Activated CD4-positive, alpha-beta memory T cell treated with anti-CD3 and anti-CD28 coated beads for 36 hours (primary cell): ENCODE data around the gene ZNF709. TPM values are rescaled to one million over a fixed set of nuclear protein-coding genes. Genes with fewer than 3 reads are reported as not detected.
A peak's percentile ranks its signal among the peaks of the same experiment; 100 is the strongest.
"Not testable (repeated sequence)": the region's sequence is repeated elsewhere in the genome, so short reads cannot be mapped to it uniquely, and the experiment has no call there.

Source experiments
- CTCF ChIA-PET: fragments of 350-600 bp; sonication (Branson Sonifier 250); formaldehyde crosslinking; loops from one replicate; lab custom pipeline; 2021; ENCODE audit warnings: antibody characterized with exemption, inconsistent platforms; lab: Charles Lee
- POLR2A ChIA-PET: fragments of 350-600 bp; sonication (Branson Sonifier 250); formaldehyde crosslinking; loops from one replicate; lab custom pipeline; 2021; ENCODE audit warnings: antibody characterized with exemption; lab: Charles Lee
- DNase-seq: peaks from one replicate; pipeline ENCODE4 v3.0.0-alpha.2; 2020
- H3K27ac Mint-ChIP-seq: one replicate; pipeline ENCODE4 v1.8.0; 2021; ENCODE audit warnings: mixed read lengths
- H3K27me3 Mint-ChIP-seq: one replicate; pipeline ENCODE4 v1.8.0; 2021; ENCODE audit warnings: mixed read lengths
- H3K36me3 Mint-ChIP-seq: one replicate; pipeline ENCODE4 v1.8.0; 2021; ENCODE audit warnings: mixed read lengths
- H3K4me1 Mint-ChIP-seq: one replicate; pipeline ENCODE4 v1.8.0; 2021; ENCODE audit warnings: low read depth, mixed read lengths
- H3K4me3 Mint-ChIP-seq: one replicate; pipeline ENCODE4 v1.8.0; 2021; ENCODE audit warnings: mild to moderate bottlenecking, mixed read lengths
- H3K9me3 Mint-ChIP-seq: one replicate; pipeline ENCODE4 v1.8.0; 2021; ENCODE audit warnings: mixed read lengths
- intact Hi-C: fragments of 100-400 bp; cut with micrococcal nuclease; formaldehyde crosslinking; loops from one replicate; pipeline ENCODE4 v1.15.1; 2023
- total RNA-seq, 2 experiments: library from RNA; stranded (reverse); gene quantifications; one replicate each; pipeline ENCODE4 v1.2.3, GENCODE V29; 2021

ZNF709 gene
- total RNA-seq, 2 experiments from 2014 or later: 1.5 to 2.4 TPM

DNA sequence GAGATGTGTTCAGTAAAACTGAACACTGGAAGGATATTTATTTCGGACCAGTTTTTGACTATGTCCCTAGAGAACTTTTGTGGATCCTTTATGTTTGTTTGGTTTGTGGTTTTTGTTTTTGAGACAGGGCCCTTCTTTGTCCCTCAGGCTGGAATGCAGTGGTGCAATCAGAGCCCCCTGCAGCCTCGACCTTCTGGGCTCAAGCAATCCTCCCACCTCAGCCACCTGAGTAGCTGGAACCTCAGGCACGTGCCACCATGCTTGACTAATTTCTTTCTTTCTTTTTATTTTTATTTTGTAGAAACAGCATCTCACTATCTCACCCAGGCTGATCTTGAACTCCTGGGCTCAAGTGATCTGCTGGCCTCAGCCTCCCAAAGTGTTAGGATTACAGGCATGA is 955 bp upstream of the ZNF709 start:
- Mint-ChIP-seq H3K27ac (no peak overlapping the region), H3K4me1 (peaks cover 29% of the 10 kb centered on the region), H3K36me3 (no peaks in the 10 kb centered on the region), H3K9me3 (no peaks in the 10 kb centered on the region), H3K27me3 (no peaks in the 10 kb centered on the region), H3K4me3 (peak overlapping the region; percentile 89)
- intact Hi-C loops: no loop called here
- no peak for DNase-seq
- POLR2A ChIA-PET: no interaction called here
- CTCF ChIA-PET: interaction anchor here (4.8 kb wide), 1 partner anchor 10 kb away, joined by 20 read pairs; no protein-coding TSS in a partner anchor

DNA sequence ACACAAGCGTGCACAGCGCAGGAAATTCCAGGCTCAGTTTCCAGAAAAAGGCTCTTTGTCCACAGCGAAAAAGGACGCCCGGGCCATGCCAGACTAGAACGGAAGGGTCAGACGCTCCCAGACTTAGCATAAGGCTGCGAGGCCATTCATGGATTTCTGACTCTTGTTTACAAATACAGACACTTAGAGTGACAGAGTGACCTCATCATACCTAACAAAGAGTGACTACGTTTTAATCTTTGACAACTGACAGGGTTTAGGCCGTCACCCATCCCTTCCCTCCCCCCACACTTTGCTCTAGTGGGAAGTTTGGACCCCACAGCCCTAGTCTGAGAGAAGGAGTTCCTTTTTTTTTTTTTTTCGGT is 418 bp upstream of the ZNF709 start:
- Mint-ChIP-seq H3K36me3 (no peaks in the 10 kb centered on the region), H3K27me3 (no peaks in the 10 kb centered on the region), H3K4me1 (peaks cover 29% of the 10 kb centered on the region), H3K9me3 (no peaks in the 10 kb centered on the region), H3K4me3 (peak overlapping the region; percentile 89), H3K27ac (peak overlapping the region; percentile 43)
- intact Hi-C loops: no loop called here
- POLR2A ChIA-PET: interaction anchor here (1.9 kb wide), 1 partner anchor 10 kb away, joined by 11 read pairs; no protein-coding TSS in a partner anchor
- no peak for DNase-seq
- CTCF ChIA-PET: interaction anchor here (4.8 kb wide), 1 partner anchor 11 kb away, joined by 20 read pairs; no protein-coding TSS in a partner anchor

DNA sequence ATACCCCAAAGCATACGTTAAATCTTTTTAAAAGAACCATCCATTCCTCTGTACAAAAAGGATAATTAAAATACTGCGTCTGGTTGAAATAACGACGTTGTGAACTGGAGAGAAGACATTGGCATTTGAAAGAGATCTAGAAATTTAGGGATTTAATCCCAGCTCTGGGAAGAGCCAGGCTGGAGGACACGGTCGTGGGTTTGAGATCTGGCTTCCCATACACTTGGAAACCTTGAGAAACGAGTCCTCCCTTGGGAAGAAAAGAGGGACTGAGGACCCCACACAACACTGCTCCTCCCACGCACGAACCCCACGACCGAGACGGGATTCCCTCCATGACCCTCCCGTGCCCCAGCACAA is 625 bp downstream of the ZNF709 start:
- peaks cover 29% of the 10 kb centered on the region for H3K4me1 Mint-ChIP-seq
- intact Hi-C loops: loop anchor here (1.0 to 5.0 kb wide), 2 partner anchors 11 to 42 kb away; partner anchors contain the start of gene ZNF443
- no peaks in the 10 kb centered on the region for H3K36me3 Mint-ChIP-seq
- peak overlapping the region; percentile 89 for H3K4me3 Mint-ChIP-seq
- H3K27ac Mint-ChIP-seq: no peak overlapping the region
- no peaks in the 10 kb centered on the region for H3K27me3 Mint-ChIP-seq
- no peak for DNase-seq
- ChIA-PET POLR2A (interaction anchor here (1.9 kb wide), 1 partner anchor 11 kb away, joined by 11 read pairs; no protein-coding TSS in a partner anchor), CTCF (interaction anchor here (1.1 to 4.8 kb wide), 2 partner anchors 12 to 80 kb away, joined by 3 to 20 read pairs; no protein-coding TSS in a partner anchor)
- no peaks in the 10 kb centered on the region for H3K9me3 Mint-ChIP-seq

DNA sequence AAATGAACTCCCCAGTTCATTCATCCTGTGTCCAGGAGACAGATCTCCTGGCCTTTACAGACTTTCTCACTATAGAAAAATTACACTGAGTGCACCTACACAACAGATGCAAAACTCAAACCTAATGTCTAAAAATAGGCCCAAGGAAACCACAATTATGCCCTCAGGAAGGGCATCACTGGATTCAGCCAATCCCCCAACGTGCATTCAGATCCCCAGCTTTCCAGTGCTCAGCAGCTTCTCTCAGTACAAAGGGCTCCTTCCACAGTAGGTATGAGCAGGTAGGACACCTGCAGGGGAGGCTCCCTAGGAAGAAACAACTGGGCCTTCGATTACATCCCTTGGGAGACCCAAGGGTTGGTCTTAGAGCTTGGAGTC is 2.1 kb downstream of the ZNF709 start:
- no peak for DNase-seq
- Mint-ChIP-seq H3K36me3 (no peaks in the 10 kb centered on the region), H3K4me1 (peaks cover 41% of the 10 kb centered on the region), H3K4me3 (no peak overlapping the region), H3K27me3 (no peaks in the 10 kb centered on the region), H3K9me3 (no peaks in the 10 kb centered on the region), H3K27ac (no peak overlapping the region)
- intact Hi-C loops: loop anchor here (5.0 kb wide), 1 partner anchor 40 kb away; the partner anchor contains the start of gene ZNF443
- POLR2A ChIA-PET: interaction anchor here (1.0 kb wide), 1 partner anchor 14 kb away, joined by 3 read pairs; no protein-coding TSS in a partner anchor
- CTCF ChIA-PET: interaction anchor here (0.7 to 4.8 kb wide), 4 partner anchors 13 to 559 kb away, joined by 3 to 20 read pairs (median 4); no protein-coding TSS in a partner anchor

DNA sequence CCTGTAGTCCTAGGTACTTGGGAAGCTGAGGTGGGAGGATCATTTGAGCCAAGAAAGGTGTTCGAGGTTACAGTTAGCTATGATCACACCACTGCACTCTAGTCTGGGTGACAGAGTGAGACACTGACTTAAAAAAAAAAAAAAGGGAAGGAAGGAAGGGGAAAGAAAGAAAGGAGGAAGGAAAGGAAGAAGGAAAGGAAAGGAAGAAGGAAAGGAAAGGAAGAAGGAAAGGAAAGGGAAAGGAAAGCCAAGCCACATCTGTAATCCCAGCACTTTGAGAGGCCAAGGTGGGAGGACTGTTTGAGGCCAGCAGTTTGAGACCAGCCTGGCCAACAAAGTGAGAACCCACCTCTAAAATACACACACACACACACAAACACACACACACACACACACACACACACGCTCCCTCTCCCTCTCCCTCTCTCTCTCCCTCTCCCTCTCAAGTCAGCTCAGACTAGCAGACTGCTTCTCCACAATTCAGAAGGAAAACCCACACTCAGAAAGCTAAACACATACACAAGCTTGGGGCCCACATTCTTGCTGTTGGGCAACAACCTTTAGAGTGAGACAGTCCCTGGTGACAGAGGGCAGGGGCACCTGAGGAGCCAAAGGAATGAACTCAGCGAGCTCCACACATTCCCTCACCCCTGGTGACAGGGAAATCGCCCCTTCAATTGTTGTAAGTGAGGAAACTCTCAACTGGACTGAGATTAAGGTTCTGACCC is 2.7 kb downstream of the ZNF709 start:
- H3K27me3 Mint-ChIP-seq: no peaks in the 10 kb centered on the region
- peaks cover 41% of the 10 kb centered on the region for H3K4me1 Mint-ChIP-seq
- peak overlapping the region; percentile 57 for H3K27ac Mint-ChIP-seq
- H3K4me3 Mint-ChIP-seq: no peak overlapping the region
- ChIA-PET CTCF (interaction anchor here (0.7 to 4.8 kb wide), 3 partner anchors 14 to 558 kb away, joined by 3 to 20 read pairs (median 4); no protein-coding TSS in a partner anchor), POLR2A (interaction anchor here (1.0 kb wide), 1 partner anchor 14 kb away, joined by 3 read pairs; no protein-coding TSS in a partner anchor)
- intact Hi-C loops: loop anchor here (5.0 kb wide), 1 partner anchor 40 kb away; the partner anchor contains the start of gene ZNF443
- H3K9me3 Mint-ChIP-seq: no peaks in the 10 kb centered on the region
- DNase-seq: no peak
- no peaks in the 10 kb centered on the region for H3K36me3 Mint-ChIP-seq

DNA sequence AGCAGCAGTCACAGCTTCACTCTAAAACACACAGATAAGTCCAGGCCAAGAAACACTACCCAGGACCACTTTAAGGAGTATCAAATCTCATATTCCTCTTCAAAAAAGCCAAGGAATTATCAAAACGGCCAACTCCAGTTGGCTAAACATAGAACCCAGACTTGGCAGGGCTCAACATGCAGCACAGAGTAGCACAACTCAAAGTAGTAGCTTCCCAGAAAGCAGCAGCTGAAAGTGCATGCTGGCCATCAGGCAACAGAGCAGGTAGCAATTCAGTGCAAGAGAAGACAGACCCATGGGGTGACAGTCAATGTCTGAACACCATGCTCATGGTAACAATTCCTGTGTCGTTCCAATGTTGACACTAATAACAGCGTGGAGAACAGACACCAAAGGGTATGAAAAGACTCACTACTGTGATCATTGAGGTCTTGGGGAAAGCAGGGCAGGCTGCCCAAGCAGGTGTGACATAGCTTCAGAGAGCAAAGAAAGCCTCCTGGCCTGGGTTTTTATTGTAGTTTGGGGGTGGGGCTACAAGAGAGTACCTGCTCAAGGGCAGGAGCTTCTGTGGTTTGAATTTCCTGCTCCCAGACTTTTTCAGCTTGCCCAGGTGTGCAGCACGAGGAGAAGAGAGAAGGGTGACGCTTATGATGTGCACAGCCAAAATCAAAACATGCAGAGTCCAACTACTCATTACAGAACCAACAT is 6.2 kb downstream of the ZNF709 start:
- Mint-ChIP-seq H3K9me3 (no peaks in the 10 kb centered on the region), H3K4me3 (no peak overlapping the region), H3K36me3 (peaks cover 2% of the 10 kb centered on the region), H3K4me1 (peaks cover 29% of the 10 kb centered on the region), H3K27ac (no peak overlapping the region), H3K27me3 (no peaks in the 10 kb centered on the region)
- no peak for DNase-seq
- intact Hi-C loops: no loop called here
- POLR2A ChIA-PET: no interaction called here
- CTCF ChIA-PET: interaction anchor here (0.7 to 1.0 kb wide), 2 partner anchors 86 to 419 kb away, joined by 3 to 4 read pairs; no protein-coding TSS in a partner anchor

DNA sequence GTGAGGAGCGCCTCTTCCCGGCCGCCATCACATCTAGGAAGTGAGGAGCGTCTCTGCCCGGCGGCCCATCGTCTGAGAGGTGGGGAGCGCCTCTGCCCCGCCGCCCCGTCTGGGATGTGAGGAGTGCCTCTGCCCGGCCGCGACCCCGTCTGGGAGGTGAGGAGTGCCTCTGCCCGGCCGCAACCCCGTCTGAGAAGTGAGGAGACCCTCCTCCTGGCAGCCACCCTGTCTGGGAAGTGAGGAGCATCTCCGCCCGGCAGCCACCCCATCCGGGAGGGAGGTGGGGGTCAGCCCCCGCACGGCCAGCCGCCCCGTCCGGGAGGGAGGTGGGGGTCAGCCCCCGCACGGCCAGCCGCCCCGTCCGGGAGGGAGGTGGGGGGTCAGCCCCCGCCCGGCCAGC is 17.0 kb downstream of the ZNF709 start:
- Mint-ChIP-seq H3K36me3 (peaks cover 60% of the 10 kb centered on the region), H3K9me3 (peaks cover 64% of the 10 kb centered on the region)
- H3K27ac Mint-ChIP-seq, H3K27me3 Mint-ChIP-seq, POLR2A ChIA-PET, CTCF ChIA-PET, intact Hi-C loops, DNase-seq, H3K4me3 Mint-ChIP-seq, H3K4me1 Mint-ChIP-seq: not testable (repeated sequence)

DNA sequence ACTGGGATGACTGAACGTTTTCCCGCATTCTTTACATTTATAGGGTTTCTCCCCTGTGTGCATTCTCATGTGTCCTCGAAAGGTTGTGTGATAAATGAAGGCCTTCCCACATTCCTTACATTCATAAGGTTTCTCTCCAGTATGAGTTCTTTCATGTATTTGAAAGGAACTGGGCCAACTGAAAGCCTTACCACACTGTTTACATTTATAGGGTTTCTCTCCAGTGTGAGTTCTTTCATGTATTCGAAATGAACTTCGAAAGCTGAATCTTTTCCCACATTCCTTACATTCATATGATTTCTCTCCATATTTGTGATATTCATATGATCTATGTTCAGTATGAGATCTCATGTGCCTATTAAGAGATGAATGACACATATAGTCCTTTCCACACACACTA is 19.4 kb downstream of the ZNF709 start:
- Mint-ChIP-seq H3K36me3 (peaks cover 61% of the 10 kb centered on the region), H3K27me3 (no peaks in the 10 kb centered on the region), H3K4me1 (no peaks in the 10 kb centered on the region), H3K4me3 (no peak overlapping the region), H3K27ac (no peak overlapping the region), H3K9me3 (peaks cover 68% of the 10 kb centered on the region)
- POLR2A ChIA-PET: no interaction called here
- intact Hi-C loops: no loop called here
- no peak for DNase-seq
- CTCF ChIA-PET: no interaction called here

DNA sequence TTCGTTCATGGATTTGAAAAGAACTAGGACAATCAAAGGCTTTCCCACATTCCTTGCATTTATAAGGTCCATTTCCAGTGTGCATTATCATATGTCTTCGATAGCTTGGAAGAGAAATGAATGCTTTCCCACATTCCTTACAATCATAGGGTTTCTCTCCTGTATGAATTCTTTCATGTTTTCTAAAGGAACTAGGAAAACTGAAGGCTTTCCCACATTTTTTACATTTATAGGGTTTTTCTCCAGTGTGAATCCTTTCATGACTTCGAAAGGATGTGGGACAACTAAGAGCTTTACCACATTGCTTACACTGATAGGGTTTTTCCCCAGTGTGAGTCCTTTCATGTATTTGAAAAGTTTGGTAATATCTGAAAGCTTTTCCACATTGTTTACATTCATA is 19.8 kb downstream of the ZNF709 start:
- ChIA-PET POLR2A (no interaction called here), CTCF (no interaction called here)
- H3K4me1 Mint-ChIP-seq: no peaks in the 10 kb centered on the region
- H3K4me3 Mint-ChIP-seq: no peak overlapping the region
- H3K27ac Mint-ChIP-seq: no peak overlapping the region
- DNase-seq: no peak
- intact Hi-C loops: no loop called here
- H3K36me3 Mint-ChIP-seq: peaks cover 59% of the 10 kb centered on the region
- H3K9me3 Mint-ChIP-seq: peaks cover 67% of the 10 kb centered on the region
- H3K27me3 Mint-ChIP-seq: no peaks in the 10 kb centered on the region

DNA sequence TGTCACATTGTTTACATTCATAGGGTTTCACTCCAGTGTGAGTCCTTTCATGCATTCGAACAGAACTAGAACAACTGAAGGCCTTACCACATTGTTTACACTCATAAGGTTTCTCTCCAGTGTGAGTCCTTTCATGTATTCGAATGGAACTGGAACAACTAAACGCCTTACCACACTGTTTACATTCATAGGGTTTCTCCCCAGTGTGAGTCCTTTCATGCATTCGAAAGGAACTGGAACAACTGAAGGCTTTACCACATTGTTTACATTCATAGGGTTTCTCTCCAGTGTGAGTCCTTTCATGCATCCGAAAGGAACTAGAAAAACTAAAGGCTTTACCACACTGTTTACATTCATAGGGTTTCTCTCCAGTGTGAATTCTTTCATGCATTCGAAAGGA is 20.5 kb downstream of the ZNF709 start:
- POLR2A ChIA-PET, H3K27me3 Mint-ChIP-seq, DNase-seq, CTCF ChIA-PET, H3K4me1 Mint-ChIP-seq, H3K27ac Mint-ChIP-seq, H3K4me3 Mint-ChIP-seq, intact Hi-C loops: not testable (repeated sequence)
- Mint-ChIP-seq H3K36me3 (peaks cover 63% of the 10 kb centered on the region), H3K9me3 (peaks cover 69% of the 10 kb centered on the region)

DNA sequence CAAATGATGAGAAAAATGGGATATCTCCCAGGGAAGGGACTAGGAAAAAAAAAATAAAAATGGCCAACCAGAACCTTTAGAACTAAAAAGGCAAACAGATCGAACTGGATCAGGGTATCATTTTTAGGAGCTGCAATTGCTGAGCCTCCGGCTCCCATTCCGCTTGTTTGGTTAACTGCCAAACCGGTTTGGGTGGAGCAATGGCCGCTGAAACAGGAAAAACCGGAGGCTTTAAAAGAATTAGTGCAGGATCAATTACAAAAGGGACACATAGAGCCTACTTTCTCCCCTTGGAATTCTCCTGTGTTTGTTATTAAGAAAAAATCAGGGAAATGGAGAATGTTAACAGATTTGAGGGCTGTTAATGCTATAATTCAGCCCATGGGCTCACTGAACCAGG is 31.1 kb downstream of the ZNF709 start:
- CTCF ChIA-PET: no interaction called here
- POLR2A ChIA-PET: interaction anchor here (0.6 to 1.1 kb wide), 3 partner anchors 41 to 228 kb away, joined by 3 to 4 read pairs (median 3); partner anchors contain the start of gene DHPS
- H3K36me3 Mint-ChIP-seq: peaks cover 24% of the 10 kb centered on the region

DNA sequence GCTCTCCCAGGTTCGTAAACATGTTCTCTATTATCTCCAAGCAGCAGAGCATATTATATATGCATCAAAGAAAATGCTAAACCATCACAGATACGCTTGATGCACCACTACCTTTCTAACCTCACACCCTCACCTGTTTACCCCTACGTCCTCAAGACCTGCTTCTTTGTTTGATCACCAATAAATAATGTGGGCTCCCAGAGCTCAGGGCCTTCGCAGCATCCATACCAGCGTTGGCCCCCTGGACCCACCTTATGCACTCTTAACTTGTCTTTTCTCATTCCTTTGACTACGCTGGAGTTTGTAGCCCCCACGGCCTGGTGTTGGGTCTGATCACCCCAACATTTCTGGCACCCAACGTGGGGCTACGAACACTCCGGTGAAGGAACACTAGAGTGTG is 33.8 kb downstream of the ZNF709 start:
- Mint-ChIP-seq H3K27ac (no peak overlapping the region), H3K36me3 (peaks cover 16% of the 10 kb centered on the region), H3K4me3 (no peak overlapping the region), H3K27me3 (no peaks in the 10 kb centered on the region), H3K4me1 (no peaks in the 10 kb centered on the region), H3K9me3 (peaks cover 31% of the 10 kb centered on the region)
- intact Hi-C loops: no loop called here
- POLR2A ChIA-PET: no interaction called here
- CTCF ChIA-PET: no interaction called here
- DNase-seq: no peak

More for the DNA sequence above, 31.1 kb downstream of the ZNF709 start:
- intact Hi-C loops: no loop called here
- H3K4me1 Mint-ChIP-seq: no peaks in the 10 kb centered on the region
- H3K27ac Mint-ChIP-seq: no peak overlapping the region
- no peaks in the 10 kb centered on the region for H3K27me3 Mint-ChIP-seq
- DNase-seq: no peak
- peaks cover 41% of the 10 kb centered on the region for H3K9me3 Mint-ChIP-seq
- no peak overlapping the region for H3K4me3 Mint-ChIP-seq
